HG03342 (cell line): Measurements from ENCODE around the gene TBR1.

Source experiments
- ATAC-seq: cut with Tn5 transposase; IDR thresholded peaks from one replicate; pipeline ENCODE4 v1.9.1; 2021; ENCODE audit warnings: mild to moderate bottlenecking, moderate library complexity; ENCODE audit not compliant: unreplicated experiment

The TBR1 gene

GRCh38 chr2:161415987-161416707, at the start of gene TBR1:
Gene TBR1, plus strand, starts transcription at chr2:161416297. Its CDS starts 114 bp downstream, at chr2:161416411.
- no peak for ATAC-seq

GRCh38 chr2:161367675-161368074, 48.4 kb upstream of the TBR1 start:
- ATAC-seq: no peak

- no peak for ATAC-seq
These were observed 46.8 kb upstream of the TBR1 start for GRCh38 chr2:161369311-161369710.

GRCh38 chr2:161370981-161371380, 45.1 kb upstream of the TBR1 start:
- no peak for ATAC-seq

- ATAC-seq: no peak
These were observed 44.2 kb upstream of the TBR1 start for GRCh38 chr2:161371869-161372268.

GRCh38 chr2:161373942-161374341, 42.2 kb upstream of the TBR1 start:
- no peak for ATAC-seq

- no peak for ATAC-seq
These were observed 41.7 kb upstream of the TBR1 start for GRCh38 chr2:161374446-161374845.

- ATAC-seq: no peak
These were observed 36.4 kb upstream of the TBR1 start for GRCh38 chr2:161379740-161380139.

- ATAC-seq: no peak
These were observed 34.6 kb upstream of the TBR1 start for GRCh38 chr2:161381546-161381945.

- ATAC-seq: no peak
These were observed 33.4 kb upstream of the TBR1 start for GRCh38 chr2:161382747-161383146.

- ATAC-seq: peak; percentile 87
These were observed 31.2 kb upstream of the TBR1 start for GRCh38 chr2:161384864-161385263.

- peak; percentile 61 for ATAC-seq
These were observed 29.8 kb upstream of the TBR1 start for GRCh38 chr2:161386228-161386824.

- ATAC-seq: no peak
These were observed 27.8 kb upstream of the TBR1 start for GRCh38 chr2:161388146-161388779.

GRCh38 chr2:161391737-161392506, 24.2 kb upstream of the TBR1 start:
- ATAC-seq: no peak

- ATAC-seq: no peak
These were observed 16.0 kb upstream of the TBR1 start for GRCh38 chr2:161400076-161400475.

- ATAC-seq: no peak
These were observed 13.8 kb upstream of the TBR1 start for GRCh38 chr2:161402297-161402696.

GRCh38 chr2:161406316-161406715, 9.8 kb upstream of the TBR1 start:
- no peak for ATAC-seq

GRCh38 chr2:161407597-161407996, 8.5 kb upstream of the TBR1 start:
- no peak for ATAC-seq

- no peak for ATAC-seq
These were observed 6.7 kb upstream of the TBR1 start for GRCh38 chr2:161409308-161409907.

GRCh38 chr2:161412346-161412745, 3.8 kb upstream of the TBR1 start:
- no peak for ATAC-seq
